Duodenal mucosa (tissue), 2 donors: ENCODE data around the gene IPO5.
"Not testable (repeated sequence)": the region's sequence is repeated elsewhere in the genome, so short reads cannot be mapped to it uniquely, and the experiment has no call there.

Experiments used
- H3K27ac ChIP-seq: one replicate; pipeline ENCODE4 v1.7.0; 2013; ENCODE audit warnings: low read depth, low read length
- H3K27me3 ChIP-seq, 2 donors: one replicate each; pipeline ENCODE4 v1.7.0; 2013; ENCODE audit warnings: low read length in 2 of 2, control low read depth in 1 of 2; ENCODE audit not compliant: insufficient read depth in 2 of 2, control insufficient read depth in 1 of 2
- H3K36me3 ChIP-seq, 2 donors: one replicate each; pipeline ENCODE4 v1.7.0; 2013; ENCODE audit warnings: low read length in 2 of 2, control low read depth in 1 of 2; ENCODE audit not compliant: insufficient read depth in 2 of 2, control insufficient read depth in 1 of 2
- H3K4me1 ChIP-seq, 2 donors: one replicate each; pipeline ENCODE4 v1.7.0; 2013; ENCODE audit warnings: low read length in 2 of 2, control low read depth in 1 of 2; ENCODE audit not compliant: insufficient read depth in 2 of 2, control insufficient read depth in 1 of 2
- H3K4me3 ChIP-seq, 2 donors: one replicate each; pipeline ENCODE4 v1.7.0; 2013; ENCODE audit warnings: low read length in 2 of 2, low read depth in 1 of 2
- H3K9ac ChIP-seq, 2 donors: one replicate each; pipeline ENCODE4 v1.7.0; 2013; ENCODE audit warnings: low read length in 2 of 2, low read depth in 1 of 2
- H3K9me3 ChIP-seq, 2 donors: one replicate each; pipeline ENCODE4 v1.7.0; 2013; ENCODE audit warnings: low read length in 2 of 2, control low read depth in 1 of 2; ENCODE audit not compliant: control insufficient read depth in 1 of 2

Gene IPO5

GRCh38 chr13:98033277-98034247, 80.1 kb downstream of the IPO5 start:
- Histone ChIP-seq H3K9me3 (no peaks in the 10 kb centered on the region), H3K27ac (no peak overlapping the region), H3K36me3 (no peaks in the 10 kb centered on the region), H3K27me3 (no peaks in the 10 kb centered on the region), H3K4me3 (no peak overlapping the region), H3K4me1 (no peaks in the 10 kb centered on the region), H3K9ac (no peak overlapping the region)

- Histone ChIP-seq H3K27ac (no peak overlapping the region), H3K4me3 (no peak overlapping the region), H3K9me3 (no peaks in the 10 kb centered on the region), H3K4me1 (no peaks in the 10 kb centered on the region), H3K9ac (no peak overlapping the region), H3K27me3 (no peaks in the 10 kb centered on the region), H3K36me3 (no peaks in the 10 kb centered on the region)
These were observed 81.9 kb downstream of the IPO5 start for GRCh38 chr13:98035373-98035772.

- H3K4me1 ChIP-seq, H3K9ac ChIP-seq, H3K36me3 ChIP-seq, H3K27me3 ChIP-seq, H3K27ac ChIP-seq, H3K4me3 ChIP-seq, H3K9me3 ChIP-seq: not testable (repeated sequence)
These were observed 83.3 kb downstream of the IPO5 start for GRCh38 chr13:98036564-98037302.

- Histone ChIP-seq H3K9ac (no peak overlapping the region), H3K4me1 (no peaks in the 10 kb centered on the region), H3K27ac (no peak overlapping the region), H3K4me3 (no peak overlapping the region), H3K36me3 (no peaks in the 10 kb centered on the region), H3K9me3 (no peaks in the 10 kb centered on the region), H3K27me3 (no peaks in the 10 kb centered on the region)
These were observed 85.8 kb downstream of the IPO5 start for GRCh38 chr13:98039261-98039660.

GRCh38 chr13:98039964-98040363, 86.5 kb downstream of the IPO5 start:
- Histone ChIP-seq H3K27me3 (no peaks in the 10 kb centered on the region), H3K9me3 (no peaks in the 10 kb centered on the region), H3K9ac (no peak overlapping the region), H3K4me3 (no peak overlapping the region), H3K27ac (no peak overlapping the region), H3K4me1 (no peaks in the 10 kb centered on the region), H3K36me3 (no peaks in the 10 kb centered on the region)

- Histone ChIP-seq H3K9ac (no peak overlapping the region), H3K36me3 (no peaks in the 10 kb centered on the region), H3K4me3 (no peak overlapping the region), H3K27me3 (no peaks in the 10 kb centered on the region), H3K9me3 (no peaks in the 10 kb centered on the region), H3K4me1 (no peaks in the 10 kb centered on the region), H3K27ac (no peak overlapping the region)
These were observed 87.8 kb downstream of the IPO5 start for GRCh38 chr13:98041081-98041820.

- no peaks in the 10 kb centered on the region for H3K36me3 ChIP-seq
- no peak overlapping the region for H3K4me3 ChIP-seq
- no peaks in the 10 kb centered on the region for H3K9me3 ChIP-seq
- no peak overlapping the region for H3K9ac ChIP-seq
- H3K27ac ChIP-seq, result no peak overlapping the region
- H3K4me1 ChIP-seq, result no peaks in the 10 kb centered on the region
- H3K27me3 ChIP-seq, result no peaks in the 10 kb centered on the region
These were observed 90.8 kb downstream of the IPO5 start for GRCh38 chr13:98044301-98044700.

GRCh38 chr13:98047785-98048184, 94.3 kb downstream of the IPO5 start:
- H3K4me3 ChIP-seq, H3K4me1 ChIP-seq, H3K36me3 ChIP-seq, H3K27me3 ChIP-seq, H3K9ac ChIP-seq, H3K27ac ChIP-seq, H3K9me3 ChIP-seq: not testable (repeated sequence)

GRCh38 chr13:98048265-98048664, 94.8 kb downstream of the IPO5 start:
- Histone ChIP-seq H3K4me1 (no peaks in the 10 kb centered on the region), H3K9ac (no peak overlapping the region), H3K27ac (no peak overlapping the region), H3K9me3 (peaks cover 0 to 4% of the 10 kb centered on the region in 2 donors), H3K36me3 (no peaks in the 10 kb centered on the region), H3K27me3 (no peaks in the 10 kb centered on the region), H3K4me3 (no peak overlapping the region)

GRCh38 chr13:98050041-98050466, 96.6 kb downstream of the IPO5 start:
- H3K9ac ChIP-seq, result no peak overlapping the region
- no peaks in the 10 kb centered on the region for H3K27me3 ChIP-seq
- no peak overlapping the region for H3K4me3 ChIP-seq
- no peak overlapping the region for H3K27ac ChIP-seq
- H3K9me3 ChIP-seq, result peaks cover 0 to 4% of the 10 kb centered on the region in 2 donors
- H3K4me1 ChIP-seq, result no peaks in the 10 kb centered on the region
- no peaks in the 10 kb centered on the region for H3K36me3 ChIP-seq
